SJSA1 (cell line): ENCODE data around the gene SERF2. TPM values are rescaled to one million over a fixed set of nuclear protein-coding genes. Genes with fewer than 3 reads are reported as not detected.

Experiments
- DNase-seq, 2 experiments: peaks; one replicate each; pipeline ENCODE4 v3.0.0-alpha.2; 2015 to 2020; ENCODE audit warnings: low spot score in 2 of 2, low read depth in 1 of 2
- H3K27ac ChIP-seq: fragments of 250-450 bp; sonication (Bioruptor Pico); 2 replicates; pipeline ENCODE4 v1.5.1; 2020; ENCODE audit warnings: mild to moderate bottlenecking, moderate library complexity
- H3K27me3 ChIP-seq: fragments of 250-450 bp; sonication (Bioruptor Pico); replicated peaks from 2 replicates; pipeline ENCODE4 v1.5.1; 2020; ENCODE audit warnings: mild to moderate bottlenecking, moderate library complexity
- H3K36me3 ChIP-seq: fragments of 250-450 bp; sonication (Bioruptor Pico); 2 replicates; pipeline ENCODE4 v1.5.1; 2020; ENCODE audit warnings: mild to moderate bottlenecking
- H3K4me1 ChIP-seq: fragments of 250-450 bp; sonication (Bioruptor Pico); replicated peaks from 2 replicates; pipeline ENCODE4 v1.6.1; 2021; ENCODE audit warnings: mild to moderate bottlenecking
- H3K4me3 ChIP-seq: fragments of 250-450 bp; sonication (Bioruptor Pico); 2 replicates; pipeline ENCODE4 v1.5.1; 2020; ENCODE audit warnings: mild to moderate bottlenecking
- H3K9me3 ChIP-seq: fragments of 250-450 bp; sonication (Bioruptor Pico); replicated peaks from 2 replicates; pipeline ENCODE4 v1.5.1; 2020; ENCODE audit warnings: mild to moderate bottlenecking
- total RNA-seq: library from RNA; depleted of rRNA; stranded (reverse); fragments of >200 nt; shearing (Covaris generic); gene quantifications from 2 replicates; pipeline ENCODE4 v1.2.3, GENCODE V29; 2014

Gene SERF2
- total RNA-seq, 1 experiment from 2014 or later: 1,081 TPM

DNA sequence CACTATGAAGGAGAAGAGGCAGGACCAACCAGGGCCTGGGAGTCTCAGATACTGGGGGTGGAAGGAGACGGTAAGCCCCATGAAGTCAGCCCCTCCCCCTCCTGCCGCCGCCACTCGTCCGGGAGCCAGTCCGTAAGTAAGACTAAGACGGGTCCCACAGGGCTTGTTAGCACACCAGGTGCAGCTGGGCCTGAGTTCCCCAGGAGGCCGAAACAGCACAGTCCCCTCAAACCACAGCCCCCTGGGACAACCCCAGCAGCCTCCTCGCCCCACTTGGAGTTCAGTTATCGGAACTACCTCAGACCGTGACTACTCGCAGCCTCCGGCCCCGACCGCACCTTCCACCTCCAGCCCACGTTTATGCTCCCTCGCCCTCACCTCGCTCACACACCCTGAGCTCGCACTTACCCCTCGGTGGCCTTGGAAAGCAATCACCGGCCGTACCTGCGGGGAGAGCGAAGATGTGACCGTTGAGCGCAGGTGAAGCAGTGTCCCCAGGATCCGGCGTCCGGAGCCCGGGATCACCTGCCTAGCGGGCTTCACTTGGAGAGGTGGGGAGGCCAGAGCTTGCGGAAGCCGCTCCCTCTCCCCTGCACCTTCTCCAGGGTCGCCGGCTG, 15.9 kb upstream of the SERF2 start:
- DNase-seq: no peak
- no peaks in the 10 kb centered on the region for H3K9me3 ChIP-seq
- H3K27ac ChIP-seq: no peak overlapping the region
- peaks cover 9% of the 10 kb centered on the region for H3K4me1 ChIP-seq
- no peaks in the 10 kb centered on the region for H3K27me3 ChIP-seq
- H3K36me3 ChIP-seq: peaks cover 30% of the 10 kb centered on the region
- H3K4me3 ChIP-seq: peak overlapping the region; percentile 48

DNA sequence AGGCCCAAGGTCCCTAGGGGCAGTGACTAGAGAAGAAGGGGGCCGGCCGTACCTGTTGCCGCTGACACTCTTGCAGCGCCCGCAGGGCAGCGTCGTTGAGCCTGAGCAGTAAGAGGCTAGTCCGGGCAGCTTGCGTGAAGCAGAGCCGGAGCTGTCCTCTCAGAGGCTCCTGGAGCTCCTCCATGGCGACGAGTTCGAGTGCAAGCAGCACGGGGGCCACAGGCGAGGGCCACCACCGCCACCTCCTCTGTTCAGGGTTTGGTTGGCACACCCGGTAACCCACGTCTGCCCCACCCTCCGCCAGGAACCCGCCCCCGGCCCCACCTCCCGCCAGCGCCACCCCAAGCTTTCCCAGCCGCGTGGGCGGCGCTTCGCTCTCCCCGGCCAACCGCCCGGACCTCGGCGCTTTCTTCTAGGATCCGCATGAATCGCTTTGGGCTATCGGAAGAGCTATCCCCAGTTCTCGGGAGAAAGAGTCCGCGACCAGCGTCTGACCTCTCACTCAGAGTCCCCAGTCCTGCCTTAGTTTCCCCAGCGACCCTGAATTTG, 15.3 kb upstream of the SERF2 start, which contains the start of gene ELL3:
Gene ELL3 (minus strand): TSS at position 249 of the 549 bp plus-strand sequence. CDS start 65 bp downstream, at position 184.
- peak within 1 kb of the TSS; percentile 47 for H3K27ac ChIP-seq
- DNase-seq: peak in 1 of 2 experiments; percentile 78
- H3K27me3 ChIP-seq: no peaks in the 10 kb centered on the region
- H3K36me3 ChIP-seq: peaks cover 24% of the 10 kb centered on the region
- peaks cover 9% of the 10 kb centered on the region for H3K4me1 ChIP-seq
- H3K4me3 ChIP-seq: peak within 1 kb of the TSS; percentile 48
- no peaks in the 10 kb centered on the region for H3K9me3 ChIP-seq

DNA sequence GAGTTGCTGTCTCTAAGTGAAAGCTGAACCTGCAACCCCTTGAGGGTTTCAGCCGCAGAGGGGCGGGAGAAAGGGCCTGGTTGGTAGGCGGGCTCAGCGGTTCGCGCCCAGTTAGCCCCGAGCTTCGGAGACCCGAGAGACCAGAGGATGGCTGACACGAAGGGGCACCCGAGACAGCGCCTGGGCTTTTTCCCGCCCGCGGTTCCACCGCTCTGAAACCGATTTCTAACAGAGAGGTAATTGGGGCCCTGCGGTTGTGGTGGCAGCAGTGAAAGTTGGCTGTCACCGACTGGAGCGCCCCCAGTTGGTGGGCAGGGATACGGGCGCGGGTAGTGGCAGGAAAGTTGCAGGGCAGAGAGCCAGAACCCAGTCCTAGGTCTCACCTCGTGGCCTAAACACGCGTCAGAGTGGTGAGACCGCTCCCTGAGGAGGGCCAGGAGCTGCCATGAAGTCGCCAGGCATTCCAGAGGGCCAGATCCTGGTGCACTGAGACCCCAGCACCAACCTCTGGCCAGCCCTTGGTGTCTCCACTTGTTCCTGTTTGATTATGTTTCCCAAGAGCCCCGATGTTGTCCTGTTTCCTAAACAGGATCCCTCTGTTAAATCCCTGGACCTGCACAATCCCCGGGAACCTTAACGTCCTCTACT, 14.7 kb upstream of the SERF2 start:
- no peaks in the 10 kb centered on the region for H3K9me3 ChIP-seq
- peak overlapping the region; percentile 48 for H3K4me3 ChIP-seq
- H3K27me3 ChIP-seq: no peaks in the 10 kb centered on the region
- peak; percentile 81 to 94 for DNase-seq
- H3K36me3 ChIP-seq: peaks cover 18% of the 10 kb centered on the region
- H3K27ac ChIP-seq: peak overlapping the region; percentile 47
- H3K4me1 ChIP-seq: peaks cover 9% of the 10 kb centered on the region

DNA sequence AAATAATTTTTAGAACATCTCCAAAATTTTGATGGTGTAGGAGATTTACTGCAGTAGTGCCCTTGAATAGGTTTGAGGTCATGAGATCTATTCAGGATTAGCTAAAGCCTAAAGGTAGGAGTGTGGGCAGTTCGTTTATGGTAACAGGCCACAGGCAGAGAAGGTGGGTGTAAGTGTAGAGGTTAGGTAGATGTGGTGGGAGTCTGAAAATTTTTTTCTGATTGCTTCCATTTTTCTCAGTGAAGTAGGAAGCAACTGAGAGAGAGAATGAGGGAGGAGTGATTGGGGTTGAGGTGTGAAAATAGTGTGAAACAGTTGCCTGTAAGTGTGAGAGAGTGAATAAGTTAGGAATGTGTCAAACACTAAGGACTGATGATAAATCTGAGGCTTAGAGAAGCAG, 13.1 kb upstream of the SERF2 start:
- H3K4me3 ChIP-seq: no peak overlapping the region
- no peaks in the 10 kb centered on the region for H3K27me3 ChIP-seq
- peaks cover 5% of the 10 kb centered on the region for H3K36me3 ChIP-seq
- H3K4me1 ChIP-seq: peaks cover 9% of the 10 kb centered on the region
- no peak overlapping the region for H3K27ac ChIP-seq
- no peak for DNase-seq
- no peaks in the 10 kb centered on the region for H3K9me3 ChIP-seq

DNA sequence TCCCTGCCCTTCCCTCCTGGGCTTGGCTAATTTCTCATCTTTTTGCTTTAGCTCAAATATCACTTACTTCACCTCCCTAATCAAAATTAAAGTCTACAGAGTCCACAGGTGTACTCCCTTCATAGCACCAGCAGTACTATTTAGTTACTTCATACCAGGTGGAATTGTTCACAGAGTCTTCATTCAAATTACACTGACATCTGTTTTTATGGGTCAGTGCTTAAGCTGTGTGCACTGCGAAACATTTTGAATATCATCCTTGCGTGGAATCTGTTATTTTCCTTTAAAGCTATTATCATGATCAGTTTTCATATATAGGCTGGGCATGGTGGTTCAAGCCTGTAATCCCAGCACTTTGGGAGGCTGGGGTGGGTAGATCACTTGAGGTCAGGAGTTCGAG, 2.7 kb upstream of the SERF2 start:
- no peak for DNase-seq
- Histone ChIP-seq H3K9me3 (no peaks in the 10 kb centered on the region), H3K4me3 (no peak overlapping the region), H3K27ac (no peak overlapping the region), H3K36me3 (peaks cover 22% of the 10 kb centered on the region), H3K27me3 (no peaks in the 10 kb centered on the region), H3K4me1 (peaks cover 19% of the 10 kb centered on the region)

DNA sequence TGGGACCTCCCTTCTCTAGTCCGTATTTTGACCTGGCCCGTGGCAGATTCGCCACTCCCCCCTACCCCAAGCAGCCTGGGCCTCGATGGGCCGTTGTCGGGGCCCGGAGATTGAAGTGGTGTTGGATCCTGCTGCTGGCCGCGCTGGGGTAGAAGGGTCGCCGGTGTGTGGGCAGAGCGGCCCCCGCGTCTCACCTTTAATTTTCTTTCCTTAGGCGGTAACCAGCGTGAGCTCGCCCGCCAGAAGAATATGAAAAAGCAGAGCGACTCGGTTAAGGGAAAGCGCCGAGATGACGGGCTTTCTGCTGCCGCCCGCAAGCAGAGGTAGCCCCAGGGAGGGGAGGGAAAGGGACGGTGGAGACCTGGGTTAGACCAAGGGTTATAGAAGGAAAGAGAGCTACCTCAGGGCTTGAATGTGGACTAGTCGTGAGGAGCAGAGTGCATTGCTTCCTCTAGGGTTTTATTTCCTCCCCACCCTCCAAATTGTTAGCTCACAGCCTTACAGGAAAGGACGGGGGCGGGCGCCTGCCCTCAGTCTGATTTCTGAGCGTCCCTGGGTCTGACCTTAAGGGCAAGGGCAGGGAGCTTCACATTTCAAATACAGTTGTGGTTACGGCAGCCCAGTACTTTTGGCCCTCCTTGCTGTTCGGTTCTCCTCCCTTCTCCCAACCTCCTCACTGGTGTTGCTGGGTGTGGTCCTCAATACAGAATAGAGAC, 799 bp downstream of the SERF2 start:
- H3K36me3 ChIP-seq: peaks cover 56% of the 10 kb centered on the region

DNA sequence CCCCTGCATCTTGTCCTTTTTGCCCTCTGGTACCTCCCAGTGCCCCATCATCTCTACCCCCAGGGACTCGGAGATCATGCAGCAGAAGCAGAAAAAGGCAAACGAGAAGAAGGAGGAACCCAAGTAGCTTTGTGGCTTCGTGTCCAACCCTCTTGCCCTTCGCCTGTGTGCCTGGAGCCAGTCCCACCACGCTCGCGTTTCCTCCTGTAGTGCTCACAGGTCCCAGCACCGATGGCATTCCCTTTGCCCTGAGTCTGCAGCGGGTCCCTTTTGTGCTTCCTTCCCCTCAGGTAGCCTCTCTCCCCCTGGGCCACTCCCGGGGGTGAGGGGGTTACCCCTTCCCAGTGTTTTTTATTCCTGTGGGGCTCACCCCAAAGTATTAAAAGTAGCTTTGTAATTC, 1.5 kb downstream of the SERF2 start:
- peak overlapping the region; percentile 91 for H3K27ac ChIP-seq
- peak overlapping the region; percentile 80 for H3K4me3 ChIP-seq
- H3K4me1 ChIP-seq: peaks cover 33% of the 10 kb centered on the region
- H3K36me3 ChIP-seq: peaks cover 63% of the 10 kb centered on the region
- no peak for DNase-seq
- H3K27me3 ChIP-seq: no peaks in the 10 kb centered on the region
- no peaks in the 10 kb centered on the region for H3K9me3 ChIP-seq

More for the DNA sequence above, 799 bp downstream of the SERF2 start:
- Histone ChIP-seq H3K4me1 (peaks cover 33% of the 10 kb centered on the region), H3K27ac (peak overlapping the region; percentile 91), H3K9me3 (no peaks in the 10 kb centered on the region), H3K4me3 (peak overlapping the region; percentile 80), H3K27me3 (no peaks in the 10 kb centered on the region)
- DNase-seq: peak in 1 of 2 experiments; percentile 40

DNA sequence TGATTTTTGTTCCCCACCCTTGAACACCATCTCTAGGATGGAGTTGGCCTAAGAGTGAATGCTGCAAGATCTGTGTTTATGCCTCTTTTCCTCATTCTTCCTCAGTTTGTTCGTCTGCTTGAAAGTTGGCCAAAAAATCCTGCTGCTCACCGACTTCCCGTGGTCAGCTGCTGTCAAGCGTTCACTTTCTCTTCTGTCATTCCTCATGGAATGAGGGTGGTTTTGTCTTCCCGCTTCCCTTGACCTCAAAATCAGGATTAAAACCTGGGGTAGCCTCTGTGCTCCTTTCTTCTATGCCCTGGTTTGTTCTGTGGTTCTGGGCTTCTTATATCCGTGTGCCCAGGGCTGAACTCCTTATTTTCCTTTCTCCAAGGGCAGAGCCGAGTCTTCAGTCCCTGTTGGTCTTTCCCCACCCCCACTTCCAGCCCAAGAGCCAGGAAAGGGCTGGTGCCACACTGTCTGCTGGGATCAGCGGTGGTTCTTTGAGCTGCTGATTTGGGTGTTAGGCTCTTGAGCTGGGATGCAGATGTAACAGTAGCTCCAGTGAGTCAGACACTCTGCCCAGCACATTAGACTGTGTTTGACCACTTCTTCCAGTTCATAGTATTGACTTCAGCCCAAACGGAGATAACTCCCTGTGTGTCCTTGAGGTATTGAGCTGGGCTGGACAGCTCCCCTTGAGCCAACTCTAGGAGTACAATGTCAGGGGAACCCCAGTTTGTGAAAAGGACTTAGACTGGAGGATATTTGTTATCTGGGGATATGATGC, 2.3 kb downstream of the SERF2 start:
- Histone ChIP-seq H3K27ac (peak overlapping the region; percentile 91), H3K4me1 (peaks cover 33% of the 10 kb centered on the region), H3K4me3 (peak overlapping the region; percentile 80), H3K9me3 (no peaks in the 10 kb centered on the region), H3K27me3 (no peaks in the 10 kb centered on the region), H3K36me3 (peaks cover 71% of the 10 kb centered on the region)
- peak; percentile 93 to 94 for DNase-seq

DNA sequence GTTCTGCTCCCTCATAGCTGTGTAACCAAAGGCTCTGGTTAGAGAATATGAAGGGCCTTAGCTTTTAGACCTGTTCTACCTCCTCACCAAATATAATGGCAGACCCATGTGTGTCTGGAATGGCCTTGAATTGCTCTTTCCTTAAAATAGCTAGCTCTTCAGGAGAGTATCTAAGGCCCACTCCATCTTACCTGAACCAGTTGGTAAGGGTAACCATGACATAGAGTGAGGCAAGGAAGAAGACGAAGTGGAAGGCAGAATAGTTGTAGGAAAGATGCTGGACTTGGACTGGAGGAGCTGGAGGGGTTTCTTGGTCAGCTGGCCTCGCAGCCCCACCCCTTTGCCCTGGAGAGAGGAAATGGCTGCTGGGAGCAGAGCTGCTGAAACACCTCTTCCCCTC, 3.1 kb downstream of the SERF2 start:
- H3K9me3 ChIP-seq: no peaks in the 10 kb centered on the region
- DNase-seq: no peak
- peaks cover 79% of the 10 kb centered on the region for H3K36me3 ChIP-seq
- H3K27me3 ChIP-seq: no peaks in the 10 kb centered on the region
- no peak overlapping the region for H3K4me3 ChIP-seq
- H3K27ac ChIP-seq: peak overlapping the region; percentile 91
- peaks cover 38% of the 10 kb centered on the region for H3K4me1 ChIP-seq

DNA sequence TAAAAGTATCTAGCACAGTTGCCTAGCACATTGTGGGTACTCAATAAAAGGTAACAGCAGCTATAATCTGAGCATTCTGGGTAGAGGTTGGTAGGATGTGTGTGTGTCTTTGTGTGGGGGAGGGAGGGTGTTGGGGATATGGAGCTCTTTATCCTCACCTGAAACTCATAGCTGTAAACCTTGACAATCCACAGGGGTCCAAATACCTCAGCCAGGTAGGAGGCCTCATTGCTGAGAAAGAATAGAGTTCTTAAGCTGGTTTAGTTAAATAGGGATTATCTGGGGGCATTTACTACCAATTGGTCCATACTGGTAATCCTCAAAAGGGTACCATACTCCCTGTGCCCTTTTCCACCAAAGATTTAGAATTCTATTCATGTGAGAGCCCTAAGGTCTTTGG, 3.9 kb downstream of the SERF2 start:
- Histone ChIP-seq H3K27ac (no peak overlapping the region), H3K4me3 (no peak overlapping the region), H3K27me3 (no peaks in the 10 kb centered on the region), H3K4me1 (peaks cover 39% of the 10 kb centered on the region), H3K36me3 (peaks cover 87% of the 10 kb centered on the region), H3K9me3 (no peaks in the 10 kb centered on the region)
- no peak for DNase-seq

DNA sequence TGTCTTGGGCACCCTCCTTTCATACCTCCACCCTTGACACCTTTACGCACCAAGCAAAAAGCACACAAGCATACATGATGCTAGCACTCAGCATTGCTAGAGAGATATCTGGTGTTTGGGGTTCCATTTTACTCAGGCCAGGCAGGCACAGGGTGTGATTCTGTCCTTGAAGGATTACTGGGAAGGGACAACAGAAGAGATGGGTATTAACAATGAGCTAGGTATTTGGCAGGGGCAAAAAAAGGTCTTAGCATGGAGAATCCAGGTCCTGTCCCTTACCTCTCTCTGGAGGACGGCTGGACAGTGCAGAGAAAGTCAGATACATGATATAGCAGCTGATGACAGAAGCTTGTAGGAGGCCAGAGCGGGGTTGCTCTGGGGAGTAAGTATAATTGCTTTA, 4.4 kb downstream of the SERF2 start:
- no peaks in the 10 kb centered on the region for H3K27me3 ChIP-seq
- no peak overlapping the region for H3K4me3 ChIP-seq
- no peaks in the 10 kb centered on the region for H3K9me3 ChIP-seq
- peaks cover 92% of the 10 kb centered on the region for H3K36me3 ChIP-seq
- no peak overlapping the region for H3K27ac ChIP-seq
- H3K4me1 ChIP-seq: peaks cover 36% of the 10 kb centered on the region
- DNase-seq: no peak

DNA sequence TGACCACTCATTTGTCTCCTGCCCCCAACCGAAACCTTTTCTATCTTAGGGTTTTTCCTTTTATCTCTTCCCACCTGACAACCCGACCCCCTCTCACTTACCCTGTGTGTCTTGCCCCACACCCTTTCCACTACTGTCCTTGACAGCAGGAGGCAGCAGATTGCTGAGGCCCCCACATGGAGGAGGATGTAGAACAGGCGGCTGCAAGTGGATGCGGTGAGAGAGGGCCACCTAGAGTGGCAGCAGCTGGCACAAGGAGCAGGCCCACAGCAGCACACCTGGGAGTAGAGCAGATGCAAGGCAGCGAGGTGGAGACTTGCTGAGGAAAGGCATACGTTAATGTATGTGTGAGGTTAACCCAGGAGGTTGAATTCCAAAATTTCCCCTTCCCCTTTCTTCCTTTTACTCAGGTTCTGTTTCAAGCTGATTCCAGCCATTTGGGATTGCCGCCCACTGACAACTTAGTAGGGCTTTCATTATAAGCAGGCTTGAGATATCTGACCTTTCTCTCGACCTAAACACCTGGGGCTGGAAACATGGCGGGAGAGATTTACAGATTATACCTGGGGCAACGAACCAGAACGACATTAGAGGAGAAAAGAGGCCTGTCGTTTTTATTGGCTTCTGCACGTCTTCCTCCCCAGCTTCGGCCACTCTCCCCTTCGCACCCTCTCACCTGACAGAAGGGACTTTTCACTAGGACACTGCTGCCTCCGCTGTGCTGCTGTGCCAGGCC, 7.3 kb downstream of the SERF2 start:
- no peaks in the 10 kb centered on the region for H3K9me3 ChIP-seq
- no peak for DNase-seq
- H3K36me3 ChIP-seq: peaks cover 99% of the 10 kb centered on the region
- no peak overlapping the region for H3K4me3 ChIP-seq
- H3K4me1 ChIP-seq: peaks cover 20% of the 10 kb centered on the region
- no peak overlapping the region for H3K27ac ChIP-seq
- H3K27me3 ChIP-seq: no peaks in the 10 kb centered on the region

DNA sequence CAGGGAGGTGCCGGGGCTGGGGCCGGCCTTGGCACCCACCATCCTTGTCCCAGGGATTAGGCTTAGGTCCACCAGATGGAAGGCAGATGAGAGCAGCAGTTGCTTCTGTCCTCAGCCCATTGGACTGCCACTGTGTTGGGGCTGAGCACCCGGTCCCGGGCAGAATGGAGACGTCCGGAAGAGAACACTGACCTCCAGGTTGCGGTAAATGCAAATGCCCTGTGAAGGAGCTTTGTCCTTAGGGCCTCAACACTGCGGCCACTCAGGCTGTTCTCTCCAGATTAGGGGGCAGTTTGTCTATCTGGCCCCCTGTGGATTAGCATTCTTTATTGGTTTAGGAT, 7.8 kb downstream of the SERF2 start, which contains the start of gene SERINC4:
Gene SERINC4 (minus strand): TSS at position 276 of the 341 bp plus-strand sequence. CDS start 234 bp downstream, at position 42.
- Histone ChIP-seq H3K9me3 (no peaks in the 10 kb centered on the region), H3K4me3 (peak within 1 kb of the TSS; percentile 60), H3K36me3 (peaks cover 100% of the 10 kb centered on the region), H3K4me1 (peaks cover 15% of the 10 kb centered on the region), H3K27ac (peak within 1 kb of the TSS; percentile 27; the same call in 1 of the 2 replicates), H3K27me3 (no peaks in the 10 kb centered on the region)
- no peak for DNase-seq
